ENCODE data around the gene NAA15.
"Not testable (repeated sequence)": the region's sequence is repeated elsewhere in the genome, so short reads cannot be mapped to it uniquely, and the experiment has no call there.

NAA15 gene

GRCh38 chr4:139301113-139301820 is at the start of gene NAA15:
Gene NAA15, plus strand, starts transcription at chr4:139301505. Its CDS starts 273 bp downstream, at chr4:139301778.
- peak; percentile 98 for DNase-seq

- DNase-seq, result no peak
These were observed 48.3 kb upstream of the NAA15 start for GRCh38 chr4:139253046-139253445.

- no peak for DNase-seq
These were observed 47.6 kb upstream of the NAA15 start for GRCh38 chr4:139253713-139254112.

- not testable (repeated sequence) for DNase-seq
These were observed 45.7 kb upstream of the NAA15 start for GRCh38 chr4:139255581-139255980.

- DNase-seq, result no peak
These were observed 45.0 kb upstream of the NAA15 start for GRCh38 chr4:139256349-139256748.

- no peak for DNase-seq
These were observed 35.7 kb upstream of the NAA15 start for GRCh38 chr4:139265654-139266053.

- no peak for DNase-seq
These were observed 35.1 kb upstream of the NAA15 start for GRCh38 chr4:139266208-139266582.

GRCh38 chr4:139266583-139267257 is 34.6 kb upstream of the NAA15 start:
- peak; percentile 78 for DNase-seq

- DNase-seq, result no peak
These were observed 34.0 kb upstream of the NAA15 start for GRCh38 chr4:139267301-139267700.

GRCh38 chr4:139273835-139274234 is 27.5 kb upstream of the NAA15 start:
- no peak for DNase-seq

- DNase-seq, result no peak
These were observed 26.5 kb upstream of the NAA15 start for GRCh38 chr4:139274790-139275189.

GRCh38 chr4:139275281-139275735 is 26.0 kb upstream of the NAA15 start:
- no peak for DNase-seq

GRCh38 chr4:139278485-139278884 is 22.8 kb upstream of the NAA15 start:
- DNase-seq, result no peak

- DNase-seq, result no peak
These were observed 22.2 kb upstream of the NAA15 start for GRCh38 chr4:139278912-139279759.

- DNase-seq, result no peak
These were observed 21.3 kb upstream of the NAA15 start, which contains the start of gene MGARP for GRCh38 chr4:139279760-139280620. Gene MGARP, minus strand, starts transcription at chr4:139280225. Its CDS starts 67 bp downstream, at chr4:139280158.

- no peak for DNase-seq
These were observed 19.1 kb upstream of the NAA15 start for GRCh38 chr4:139282065-139282720.

GRCh38 chr4:139282721-139283075 is 18.6 kb upstream of the NAA15 start:
- no peak for DNase-seq

- no peak for DNase-seq
These were observed 15.1 kb upstream of the NAA15 start for GRCh38 chr4:139286186-139286698.

- peak; percentile 95 for DNase-seq
These were observed 5.9 kb upstream of the NAA15 start for GRCh38 chr4:139295206-139295941.

GRCh38 chr4:139295942-139296299 is 5.4 kb upstream of the NAA15 start:
- DNase-seq, result no peak

- no peak for DNase-seq
These were observed 4.3 kb upstream of the NAA15 start for GRCh38 chr4:139297001-139297410.

All from inflammatory macrophage treated with lipopolysaccharide for 4 hours (primary cell).